ENCODE results near the gene HIVEP3. TPM values are rescaled to one million over a fixed set of nuclear protein-coding genes. Genes with fewer than 3 reads are reported as not detected.

HIVEP3 gene
- total RNA-seq, 2 donors from 2014 or later, result 2.3 to 12.8 TPM

- no peak for TF ChIP-seq CTCF (IDR thresholded peaks at IDR 0.05)
- no peaks in the 10 kb centered on the region for H3K36me3 ChIP-seq
- no peaks in the 10 kb centered on the region for H3K27me3 ChIP-seq (replicated peaks; ENCODE audit: insufficient read depth)
- DNase-seq (ENCODE audit: low spot score), result no peak
- no peak for ATAC-seq (ENCODE audit: insufficient number of reproducible peaks, low FRiP score, low read depth)
- no peaks in the 10 kb centered on the region for H3K9me3 ChIP-seq
- H3K4me1 ChIP-seq (ENCODE audit: control insufficient read depth in 1 of 2, low read depth in 2 of 2), result peaks cover 0 to 10% of the 10 kb centered on the region in 2 donors
- H3K4me3 ChIP-seq, result no peak overlapping the region
- H3K27ac ChIP-seq, result no peak overlapping the region
Observed at GRCh38 chr1:41902159-41902577, 16.6 kb downstream of the HIVEP3 start.

- DNase-seq (ENCODE audit: low spot score) (no peak), ATAC-seq (ENCODE audit: insufficient number of reproducible peaks, low FRiP score, low read depth) (no peak)
- Histone ChIP-seq H3K36me3 (no peaks in the 10 kb centered on the region), H3K27me3 (replicated peaks; ENCODE audit: insufficient read depth) (no peaks in the 10 kb centered on the region), H3K4me3 (no peak overlapping the region), H3K27ac (no peak overlapping the region), H3K4me1 (ENCODE audit: control insufficient read depth in 1 of 2, low read depth in 2 of 2) (peaks cover 0 to 10% of the 10 kb centered on the region in 2 donors), H3K9me3 (no peaks in the 10 kb centered on the region)
- no peak for TF ChIP-seq CTCF (IDR thresholded peaks at IDR 0.05)
Observed at GRCh38 chr1:41901551-41901950, 17.2 kb downstream of the HIVEP3 start.

- ATAC-seq (ENCODE audit: insufficient number of reproducible peaks, low FRiP score, low read depth) (no peak), DNase-seq (ENCODE audit: low spot score) (no peak)
- Histone ChIP-seq H3K4me3 (no peak overlapping the region), H3K36me3 (no peaks in the 10 kb centered on the region), H3K27ac (no peak overlapping the region), H3K4me1 (ENCODE audit: control insufficient read depth in 1 of 2, low read depth in 2 of 2) (peaks cover 0 to 10% of the 10 kb centered on the region in 2 donors), H3K27me3 (replicated peaks; ENCODE audit: insufficient read depth) (no peaks in the 10 kb centered on the region), H3K9me3 (no peaks in the 10 kb centered on the region)
- no peak for TF ChIP-seq CTCF (IDR thresholded peaks at IDR 0.05)
Observed at GRCh38 chr1:41900603-41901444, 17.9 kb downstream of the HIVEP3 start.

- H3K4me1 ChIP-seq (ENCODE audit: control insufficient read depth in 1 of 2, low read depth in 2 of 2), result peaks cover 8 to 21% of the 10 kb centered on the region in 2 donors
- H3K27ac ChIP-seq, result no peak overlapping the region
- H3K27me3 ChIP-seq (replicated peaks; ENCODE audit: insufficient read depth), result no peaks in the 10 kb centered on the region
- no peak for TF ChIP-seq CTCF (IDR thresholded peaks at IDR 0.05)
- no peak overlapping the region for H3K4me3 ChIP-seq
- ATAC-seq (ENCODE audit: insufficient number of reproducible peaks, low FRiP score, low read depth) (no peak), DNase-seq (ENCODE audit: low spot score) (no peak)
- H3K36me3 ChIP-seq, result no peaks in the 10 kb centered on the region
- H3K9me3 ChIP-seq, result no peaks in the 10 kb centered on the region
Observed at GRCh38 chr1:41898191-41898713, 20.5 kb downstream of the HIVEP3 start.

- no peaks in the 10 kb centered on the region for H3K9me3 ChIP-seq
- H3K4me3 ChIP-seq, result no peak overlapping the region
- DNase-seq (ENCODE audit: low spot score) (no peak), ATAC-seq (ENCODE audit: insufficient number of reproducible peaks, low FRiP score, low read depth) (no peak)
- no peaks in the 10 kb centered on the region for H3K36me3 ChIP-seq
- peaks cover 8 to 27% of the 10 kb centered on the region in 2 donors for H3K4me1 ChIP-seq (ENCODE audit: control insufficient read depth in 1 of 2, low read depth in 2 of 2)
- H3K27me3 ChIP-seq (replicated peaks; ENCODE audit: insufficient read depth), result no peaks in the 10 kb centered on the region
- no peak for TF ChIP-seq CTCF (IDR thresholded peaks at IDR 0.05)
- no peak overlapping the region for H3K27ac ChIP-seq
Observed at GRCh38 chr1:41895552-41895951, 23.2 kb downstream of the HIVEP3 start.
